Measurements from ENCODE around the gene UROC1.

Gene UROC1

DNA sequence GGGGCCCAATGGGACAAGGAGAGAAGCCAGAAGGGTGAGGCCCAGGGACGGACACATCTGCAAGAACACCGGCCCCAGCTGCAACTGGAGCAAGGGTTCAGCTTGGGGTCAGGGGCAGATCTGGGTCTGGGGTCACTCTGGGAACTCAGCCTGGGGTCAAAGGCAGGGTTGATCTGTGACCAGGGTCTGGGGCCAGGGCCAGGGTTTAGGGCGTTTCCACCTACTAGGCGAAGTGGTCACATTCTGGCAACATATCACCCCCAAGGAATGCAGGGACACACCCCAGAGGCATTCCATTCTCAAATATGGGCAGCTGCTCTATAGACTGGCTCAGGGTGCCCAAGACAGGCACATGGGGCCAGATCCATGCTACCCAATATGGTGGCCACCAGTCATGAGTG, 9.0 kb downstream of the UROC1 start:
- H3K36me3 ChIP-seq (ENCODE audit: insufficient read depth, low read depth, low read length) = no peaks in the 10 kb centered on the region
- no peaks in the 10 kb centered on the region for H3K4me1 ChIP-seq (ENCODE audit: insufficient read depth, low read length)
- no peaks in the 10 kb centered on the region; the same call in 1 of the 2 replicates for H3K9me3 ChIP-seq (ENCODE audit: insufficient read depth, low read depth, low read length)
- no peak overlapping the region for H3K27ac ChIP-seq (ENCODE audit: low read length)
- H3K27me3 ChIP-seq (ENCODE audit: insufficient read depth, low read length) = no peaks in the 10 kb centered on the region
- no peak overlapping the region for H3K4me3 ChIP-seq (ENCODE audit: low read length)
- no peak overlapping the region for H3K9ac ChIP-seq (ENCODE audit: low read depth, low read length)

DNA sequence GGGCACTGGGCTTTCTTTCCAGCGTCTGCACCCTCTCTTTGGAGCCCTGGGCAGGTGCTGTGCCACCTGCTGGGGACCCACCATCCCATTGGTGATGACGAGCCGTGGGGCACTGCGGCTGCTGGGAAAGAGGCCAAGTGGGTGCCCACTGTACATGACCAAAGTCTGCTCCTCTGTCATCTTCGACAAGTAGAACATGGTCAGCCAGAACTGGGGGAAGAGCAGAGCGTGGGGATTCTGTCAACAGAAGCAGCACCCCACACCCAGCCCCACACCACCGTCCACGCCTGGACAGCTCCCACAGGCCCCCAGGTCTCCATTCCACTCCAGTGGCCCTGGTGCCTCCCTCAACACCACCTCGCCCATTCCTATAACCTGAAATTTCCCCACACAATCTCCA, 9.7 kb downstream of the UROC1 start:
- no peak overlapping the region for H3K9ac ChIP-seq (ENCODE audit: low read depth, low read length)
- H3K4me1 ChIP-seq (ENCODE audit: insufficient read depth, low read length) = no peaks in the 10 kb centered on the region
- H3K4me3 ChIP-seq (ENCODE audit: low read length) = no peak overlapping the region
- H3K27me3 ChIP-seq (ENCODE audit: insufficient read depth, low read length) = no peaks in the 10 kb centered on the region
- H3K27ac ChIP-seq (ENCODE audit: low read length) = no peak overlapping the region
- H3K36me3 ChIP-seq (ENCODE audit: insufficient read depth, low read depth, low read length) = no peaks in the 10 kb centered on the region
- H3K9me3 ChIP-seq (ENCODE audit: insufficient read depth, low read depth, low read length) = no peaks in the 10 kb centered on the region; the same call in 1 of the 2 replicates

DNA sequence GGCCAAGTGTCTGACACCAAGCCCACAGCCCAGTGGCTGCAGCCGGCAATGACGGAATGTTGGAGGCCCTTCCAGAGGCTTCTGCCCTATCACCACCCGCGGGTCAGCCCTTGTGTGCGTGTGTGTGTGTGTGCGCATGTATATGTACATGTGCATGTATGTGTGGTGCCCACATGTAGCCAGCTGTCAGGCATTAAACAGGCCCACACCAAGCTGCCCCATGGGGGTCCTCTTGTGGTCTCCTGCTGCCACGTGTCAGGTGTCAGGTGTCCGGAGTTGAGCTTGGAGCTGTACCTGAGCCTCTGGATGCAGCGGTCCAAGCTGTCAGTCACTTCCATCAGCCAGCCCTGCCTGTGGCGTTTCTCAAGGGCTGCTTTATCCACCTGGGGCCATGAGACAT, 13.9 kb downstream of the UROC1 start:
- Histone ChIP-seq H3K27ac (ENCODE audit: low read length) (no peak overlapping the region), H3K36me3 (ENCODE audit: insufficient read depth, low read depth, low read length) (no peaks in the 10 kb centered on the region), H3K4me1 (ENCODE audit: insufficient read depth, low read length) (no peaks in the 10 kb centered on the region), H3K4me3 (ENCODE audit: low read length) (no peak overlapping the region), H3K27me3 (ENCODE audit: insufficient read depth, low read length) (no peaks in the 10 kb centered on the region), H3K9ac (ENCODE audit: low read depth, low read length) (no peak overlapping the region), H3K9me3 (ENCODE audit: insufficient read depth, low read depth, low read length) (no peaks in the 10 kb centered on the region)

DNA sequence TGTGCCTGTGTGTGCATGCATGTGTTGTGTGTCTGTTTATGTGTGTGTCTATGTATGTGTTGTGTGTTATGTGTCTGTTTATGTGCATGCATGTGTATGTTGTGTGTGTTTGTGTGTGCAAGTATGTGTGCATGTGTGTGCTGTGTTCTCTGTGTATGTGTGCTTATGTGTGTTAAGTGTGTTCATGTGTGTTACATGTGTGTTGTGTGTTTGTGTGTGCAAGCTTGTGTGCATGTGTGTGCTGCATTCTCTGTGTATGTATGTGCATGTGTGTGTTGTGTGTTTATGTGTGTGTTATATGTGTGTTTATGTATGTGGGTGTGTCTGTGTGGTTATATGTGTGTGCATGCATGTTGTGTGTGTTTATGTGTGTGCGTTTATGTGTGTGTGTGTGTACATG, 14.9 kb downstream of the UROC1 start:
- no peak overlapping the region for H3K9ac ChIP-seq (ENCODE audit: low read depth, low read length)
- H3K27ac ChIP-seq (ENCODE audit: low read length) = no peak overlapping the region
- no peaks in the 10 kb centered on the region for H3K9me3 ChIP-seq (ENCODE audit: insufficient read depth, low read depth, low read length)
- H3K4me3 ChIP-seq (ENCODE audit: low read length) = no peak overlapping the region
- no peaks in the 10 kb centered on the region for H3K4me1 ChIP-seq (ENCODE audit: insufficient read depth, low read length)
- H3K36me3 ChIP-seq (ENCODE audit: insufficient read depth, low read depth, low read length) = no peaks in the 10 kb centered on the region
- H3K27me3 ChIP-seq (ENCODE audit: insufficient read depth, low read length) = no peaks in the 10 kb centered on the region

DNA sequence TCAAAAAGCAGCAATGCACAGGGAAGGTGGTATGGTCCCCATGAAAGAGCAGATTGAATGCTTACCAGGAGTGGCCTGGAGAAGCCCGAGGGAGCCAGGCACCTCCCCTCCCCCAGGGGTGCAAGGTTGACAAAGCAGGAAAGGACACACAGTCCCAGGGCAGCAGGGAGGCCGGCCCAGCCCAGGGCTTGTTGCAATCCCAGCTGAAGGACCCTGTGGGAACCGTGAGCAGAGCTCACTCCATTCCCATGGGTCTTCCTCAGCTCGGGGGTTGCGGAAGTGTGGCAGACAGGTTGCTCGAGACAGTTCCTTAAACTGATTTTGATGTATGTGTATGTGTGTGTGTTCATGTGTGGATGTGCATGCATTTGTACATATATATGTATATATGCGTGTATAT, 15.8 kb downstream of the UROC1 start:
- no peaks in the 10 kb centered on the region for H3K4me1 ChIP-seq (ENCODE audit: insufficient read depth, low read length)
- no peaks in the 10 kb centered on the region for H3K27me3 ChIP-seq (ENCODE audit: insufficient read depth, low read length)
- no peaks in the 10 kb centered on the region for H3K9me3 ChIP-seq (ENCODE audit: insufficient read depth, low read depth, low read length)
- no peak overlapping the region for H3K4me3 ChIP-seq (ENCODE audit: low read length)
- no peaks in the 10 kb centered on the region for H3K36me3 ChIP-seq (ENCODE audit: insufficient read depth, low read depth, low read length)
- H3K9ac ChIP-seq (ENCODE audit: low read depth, low read length) = no peak overlapping the region
- no peak overlapping the region for H3K27ac ChIP-seq (ENCODE audit: low read length)

DNA sequence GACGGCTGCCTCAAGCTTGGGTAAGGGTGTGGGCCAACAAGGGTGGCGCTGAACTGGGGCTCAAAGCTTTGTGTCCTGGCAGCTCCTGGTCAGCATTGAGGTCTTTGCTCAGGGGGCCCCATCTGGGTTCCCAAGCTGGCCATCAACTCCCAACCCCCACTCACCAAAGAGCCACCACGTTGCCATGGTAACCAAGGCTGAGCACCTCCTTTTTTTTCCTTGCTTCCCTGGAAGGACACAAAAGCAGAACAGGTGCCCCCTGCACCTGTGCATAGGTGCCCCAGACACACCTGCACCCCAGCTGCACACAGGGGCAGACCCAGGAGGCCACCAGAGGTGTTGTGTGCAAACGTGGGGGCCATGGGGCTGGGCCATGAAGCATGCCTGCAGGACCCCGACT, 16.5 kb downstream of the UROC1 start:
- Histone ChIP-seq H3K9ac (ENCODE audit: low read depth, low read length) (no peak overlapping the region), H3K4me1 (ENCODE audit: insufficient read depth, low read length) (no peaks in the 10 kb centered on the region), H3K9me3 (ENCODE audit: insufficient read depth, low read depth, low read length) (no peaks in the 10 kb centered on the region), H3K36me3 (ENCODE audit: insufficient read depth, low read depth, low read length) (no peaks in the 10 kb centered on the region), H3K27me3 (ENCODE audit: insufficient read depth, low read length) (no peaks in the 10 kb centered on the region), H3K4me3 (ENCODE audit: low read length) (no peak overlapping the region), H3K27ac (ENCODE audit: low read length) (no peak overlapping the region)

DNA sequence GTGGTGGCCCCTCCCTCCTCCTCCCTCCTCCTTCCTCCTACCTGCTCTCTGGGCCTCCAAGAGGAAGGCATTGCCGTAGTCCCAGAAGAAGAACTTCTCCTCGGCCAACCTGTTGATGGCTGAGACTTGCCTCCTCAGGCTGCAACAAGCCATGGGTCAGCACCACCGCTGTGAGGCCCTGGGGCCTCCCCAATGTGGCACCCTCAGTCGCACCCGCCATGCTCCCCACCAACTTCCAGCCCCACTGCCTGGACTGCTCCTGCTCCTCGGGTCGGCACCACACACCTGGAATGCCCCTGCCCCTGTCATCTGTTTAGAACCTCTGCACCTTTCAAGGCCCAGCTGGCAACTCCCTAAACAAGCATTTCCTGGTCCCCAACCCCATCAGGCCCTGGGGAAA, 17.6 kb downstream of the UROC1 start:
- no peaks in the 10 kb centered on the region for H3K27me3 ChIP-seq (ENCODE audit: insufficient read depth, low read length)
- no peaks in the 10 kb centered on the region for H3K9me3 ChIP-seq (ENCODE audit: insufficient read depth, low read depth, low read length)
- no peak overlapping the region for H3K27ac ChIP-seq (ENCODE audit: low read length)
- H3K4me3 ChIP-seq (ENCODE audit: low read length) = no peak overlapping the region
- H3K4me1 ChIP-seq (ENCODE audit: insufficient read depth, low read length) = no peaks in the 10 kb centered on the region
- H3K9ac ChIP-seq (ENCODE audit: low read depth, low read length) = no peak overlapping the region
- no peaks in the 10 kb centered on the region for H3K36me3 ChIP-seq (ENCODE audit: insufficient read depth, low read depth, low read length)

DNA sequence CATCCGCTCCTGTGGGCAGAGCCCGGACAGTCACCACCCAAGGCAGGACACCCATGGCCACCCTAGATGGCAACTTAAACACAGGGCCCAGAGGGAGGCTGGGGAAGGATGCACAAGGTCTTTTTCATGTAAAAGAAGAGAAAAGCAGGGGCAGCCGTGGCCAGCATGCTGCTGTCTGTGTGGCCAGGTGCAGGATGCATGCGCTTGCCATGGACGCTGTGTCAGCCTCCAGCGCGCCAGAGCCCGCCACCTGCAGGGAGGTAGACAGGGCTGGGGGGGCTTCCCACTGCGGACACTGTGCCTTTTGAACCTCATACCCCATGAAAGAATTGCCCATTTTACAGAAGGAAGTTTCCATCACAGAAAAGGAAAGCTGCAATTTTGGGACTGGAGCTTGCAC, 18.2 kb downstream of the UROC1 start:
- Histone ChIP-seq H3K9me3 (ENCODE audit: insufficient read depth, low read depth, low read length) (no peaks in the 10 kb centered on the region), H3K27ac (ENCODE audit: low read length) (no peak overlapping the region)

DNA sequence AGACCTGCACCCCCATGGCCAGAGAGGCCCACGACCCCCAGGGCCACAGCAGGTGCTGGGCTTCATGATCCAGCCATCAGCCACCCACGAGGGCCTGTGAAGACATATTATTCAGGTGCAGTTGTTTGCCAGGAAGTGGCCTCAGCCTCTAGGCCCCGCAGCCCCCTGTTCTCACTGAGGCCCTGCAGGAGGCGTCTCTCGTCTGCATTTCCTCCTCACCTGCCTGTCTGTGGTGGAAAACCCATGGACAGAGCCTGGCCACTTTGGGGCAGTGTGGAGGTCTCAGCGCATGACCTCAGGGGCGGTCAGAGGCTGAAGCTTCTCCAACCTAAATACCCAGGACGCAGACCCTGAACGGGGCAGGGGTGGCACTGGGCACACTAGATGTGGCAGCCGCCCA, 18.6 kb downstream of the UROC1 start:
- H3K9me3 ChIP-seq (ENCODE audit: insufficient read depth, low read depth, low read length) = no peaks in the 10 kb centered on the region
- H3K27ac ChIP-seq (ENCODE audit: low read length) = no peak overlapping the region
- no peak overlapping the region for H3K9ac ChIP-seq (ENCODE audit: low read depth, low read length)
- H3K27me3 ChIP-seq (ENCODE audit: insufficient read depth, low read length) = no peaks in the 10 kb centered on the region
- H3K4me1 ChIP-seq (ENCODE audit: insufficient read depth, low read length) = no peaks in the 10 kb centered on the region
- no peaks in the 10 kb centered on the region for H3K36me3 ChIP-seq (ENCODE audit: insufficient read depth, low read depth, low read length)
- no peak overlapping the region for H3K4me3 ChIP-seq (ENCODE audit: low read length)

More for the DNA sequence above, 18.2 kb downstream of the UROC1 start:
- H3K9ac ChIP-seq (ENCODE audit: low read depth, low read length) = no peak overlapping the region
- no peaks in the 10 kb centered on the region for H3K27me3 ChIP-seq (ENCODE audit: insufficient read depth, low read length)
- H3K36me3 ChIP-seq (ENCODE audit: insufficient read depth, low read depth, low read length) = no peaks in the 10 kb centered on the region
- no peak overlapping the region for H3K4me3 ChIP-seq (ENCODE audit: low read length)
- no peaks in the 10 kb centered on the region for H3K4me1 ChIP-seq (ENCODE audit: insufficient read depth, low read length)

DNA sequence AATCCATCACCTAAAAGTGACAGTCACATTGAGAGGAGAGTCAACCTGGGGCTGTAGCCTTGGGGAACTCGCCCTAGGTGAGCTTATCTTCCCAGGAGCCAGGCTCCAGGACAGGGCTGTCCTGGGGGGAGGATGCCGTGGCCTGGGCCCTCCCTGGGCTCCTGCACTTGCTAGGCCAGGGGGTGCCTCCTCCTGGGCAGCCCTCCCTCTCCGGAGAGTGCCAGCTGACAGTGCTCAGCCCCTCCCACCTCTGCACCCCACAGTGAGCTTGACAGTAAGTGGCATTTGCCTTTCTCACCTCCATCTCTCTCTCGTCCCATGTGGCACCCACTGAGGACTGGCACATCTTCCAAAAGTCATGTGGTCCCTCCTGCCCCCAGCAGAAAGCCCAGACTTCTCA, 19.1 kb downstream of the UROC1 start:
- Histone ChIP-seq H3K9ac (ENCODE audit: low read depth, low read length) (no peak overlapping the region), H3K4me1 (ENCODE audit: insufficient read depth, low read length) (no peaks in the 10 kb centered on the region), H3K4me3 (ENCODE audit: low read length) (no peak overlapping the region), H3K36me3 (ENCODE audit: insufficient read depth, low read depth, low read length) (no peaks in the 10 kb centered on the region), H3K27ac (ENCODE audit: low read length) (no peak overlapping the region), H3K9me3 (ENCODE audit: insufficient read depth, low read depth, low read length) (no peaks in the 10 kb centered on the region), H3K27me3 (ENCODE audit: insufficient read depth, low read length) (no peaks in the 10 kb centered on the region)

DNA sequence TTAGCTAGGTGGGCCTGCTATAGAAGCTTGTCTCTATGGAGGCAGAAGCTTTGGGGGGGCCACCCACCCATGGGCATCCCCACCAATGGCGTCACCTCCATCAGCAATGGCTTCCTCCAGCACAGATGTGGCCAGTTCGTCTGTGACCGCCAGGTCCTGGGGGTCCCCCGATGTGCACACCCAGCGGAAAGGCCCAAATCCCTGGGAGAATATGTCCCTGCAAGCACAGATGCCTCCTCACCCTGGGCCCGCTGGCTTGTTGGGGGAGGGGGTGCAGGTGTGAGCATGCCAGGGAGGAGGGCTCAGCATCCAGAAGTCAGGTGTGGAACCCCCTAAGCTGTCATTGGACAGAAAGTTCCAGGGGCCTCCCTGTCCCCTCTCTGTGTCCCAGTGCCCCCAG, 19.6 kb downstream of the UROC1 start:
- no peaks in the 10 kb centered on the region for H3K4me1 ChIP-seq (ENCODE audit: insufficient read depth, low read length)
- no peaks in the 10 kb centered on the region for H3K27me3 ChIP-seq (ENCODE audit: insufficient read depth, low read length)
- no peak overlapping the region for H3K9ac ChIP-seq (ENCODE audit: low read depth, low read length)
- H3K9me3 ChIP-seq (ENCODE audit: insufficient read depth, low read depth, low read length) = no peaks in the 10 kb centered on the region
- H3K4me3 ChIP-seq (ENCODE audit: low read length) = no peak overlapping the region
- no peaks in the 10 kb centered on the region for H3K36me3 ChIP-seq (ENCODE audit: insufficient read depth, low read depth, low read length)
- H3K27ac ChIP-seq (ENCODE audit: low read length) = no peak overlapping the region

DNA sequence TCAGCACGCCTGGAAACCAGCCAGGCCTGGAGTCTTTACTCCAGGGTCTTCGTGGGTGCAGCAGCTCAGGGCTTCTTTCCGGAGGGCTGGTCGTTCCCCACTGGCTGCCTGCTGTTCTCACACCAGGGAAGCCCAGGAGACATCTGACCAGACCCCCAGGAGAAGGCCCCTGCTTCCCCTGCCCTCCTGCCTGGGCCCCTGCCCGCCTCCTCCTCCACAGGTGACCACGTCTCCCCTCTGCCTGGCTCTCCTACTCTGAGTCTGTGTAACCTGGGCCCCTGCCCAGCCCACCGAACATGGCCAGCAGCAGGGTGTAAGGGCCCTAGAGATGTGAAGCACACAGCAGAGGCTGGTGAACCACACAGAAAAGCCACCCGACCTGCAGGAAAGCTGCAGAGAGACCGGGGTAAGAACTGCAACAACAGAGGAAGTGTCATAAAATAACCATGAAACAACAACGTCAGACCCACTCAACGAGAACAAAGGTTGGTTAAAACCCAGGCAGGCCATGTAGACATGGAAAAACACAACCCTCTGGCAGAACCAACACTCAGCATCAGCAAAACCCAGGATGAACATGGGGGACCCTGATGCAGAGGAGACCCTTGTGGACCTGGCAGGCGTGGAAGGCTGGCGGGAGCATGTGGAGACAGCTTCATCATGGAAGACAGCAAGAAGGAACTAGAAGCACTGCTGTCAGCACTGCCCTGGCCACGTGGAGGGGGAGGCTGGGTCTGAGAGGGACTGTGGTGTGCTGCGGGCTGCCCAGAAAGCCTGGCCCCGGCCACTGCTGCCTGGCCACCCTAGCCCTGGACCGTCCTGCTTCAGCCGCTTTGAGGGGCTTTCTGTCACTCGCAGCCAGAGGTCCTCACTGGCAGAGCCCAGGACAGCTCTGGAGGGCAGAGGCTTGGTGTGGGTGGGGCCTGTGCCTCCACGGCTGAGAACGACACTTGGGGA, 20.4 kb downstream of the UROC1 start:
- H3K4me3 ChIP-seq (ENCODE audit: low read length) = no peak overlapping the region
- H3K4me1 ChIP-seq (ENCODE audit: insufficient read depth, low read length) = no peaks in the 10 kb centered on the region
- no peaks in the 10 kb centered on the region for H3K36me3 ChIP-seq (ENCODE audit: insufficient read depth, low read depth, low read length)
- no peak overlapping the region for H3K27ac ChIP-seq (ENCODE audit: low read length)
- H3K27me3 ChIP-seq (ENCODE audit: insufficient read depth, low read length) = no peaks in the 10 kb centered on the region
- H3K9me3 ChIP-seq (ENCODE audit: insufficient read depth, low read depth, low read length) = no peaks in the 10 kb centered on the region
- no peak overlapping the region for H3K9ac ChIP-seq (ENCODE audit: low read depth, low read length)
